SK-N-SH treated with all-trans-retinoic acid at 6 μM for 48 hours (cell line): ENCODE results near the gene GPHN.

Experiments
- RARB ChIP-seq: fragments of 250-450 bp; sonication (Bioruptor Pico); IDR thresholded peaks from 2 replicates; pipeline ENCODE4 v1.8.0; 2021; ENCODE audit warnings: mild to moderate bottlenecking, moderate library complexity
- ZFP3 ChIP-seq: fragments of 250-450 bp; sonication (Bioruptor Pico); IDR thresholded peaks from 2 replicates; pipeline ENCODE4 v1.5.0; 2020; ENCODE audit warnings: mild to moderate bottlenecking, moderate library complexity

DNA sequence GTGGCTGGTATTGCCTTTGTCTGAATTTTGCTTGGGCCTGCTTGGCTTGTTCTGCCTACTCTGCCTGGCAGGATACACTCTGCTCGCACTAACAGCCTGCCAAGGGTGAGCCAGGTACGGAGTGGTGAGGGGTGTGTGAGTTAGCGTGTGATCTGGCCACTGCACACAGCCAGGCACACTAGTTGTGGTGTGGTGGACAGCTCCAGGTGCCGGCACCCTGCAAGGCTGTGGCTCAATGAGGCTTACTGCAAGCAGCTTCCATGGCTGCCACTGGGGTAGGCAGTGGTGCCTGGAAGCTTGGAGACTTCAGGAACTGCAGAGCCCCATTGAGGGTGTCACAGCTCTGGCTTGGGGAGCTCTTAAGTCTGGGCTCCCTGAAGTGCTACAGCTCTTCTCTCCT, 87.4 kb downstream of the GPHN start:
- TF ChIP-seq ZFP3: no peak
- no peak for TF ChIP-seq RARB (CRISPR knock-in tag)
